Measurements from ENCODE around the gene CLCN2. TPM values are rescaled to one million over a fixed set of nuclear protein-coding genes. Genes with fewer than 3 reads are reported as not detected.
"Not testable (repeated sequence)": the region's sequence is repeated elsewhere in the genome, so short reads cannot be mapped to it uniquely, and the experiment has no call there.

The CLCN2 gene
- total RNA-seq, 1 experiment from 2014 or later: 13.0 TPM

DNA sequence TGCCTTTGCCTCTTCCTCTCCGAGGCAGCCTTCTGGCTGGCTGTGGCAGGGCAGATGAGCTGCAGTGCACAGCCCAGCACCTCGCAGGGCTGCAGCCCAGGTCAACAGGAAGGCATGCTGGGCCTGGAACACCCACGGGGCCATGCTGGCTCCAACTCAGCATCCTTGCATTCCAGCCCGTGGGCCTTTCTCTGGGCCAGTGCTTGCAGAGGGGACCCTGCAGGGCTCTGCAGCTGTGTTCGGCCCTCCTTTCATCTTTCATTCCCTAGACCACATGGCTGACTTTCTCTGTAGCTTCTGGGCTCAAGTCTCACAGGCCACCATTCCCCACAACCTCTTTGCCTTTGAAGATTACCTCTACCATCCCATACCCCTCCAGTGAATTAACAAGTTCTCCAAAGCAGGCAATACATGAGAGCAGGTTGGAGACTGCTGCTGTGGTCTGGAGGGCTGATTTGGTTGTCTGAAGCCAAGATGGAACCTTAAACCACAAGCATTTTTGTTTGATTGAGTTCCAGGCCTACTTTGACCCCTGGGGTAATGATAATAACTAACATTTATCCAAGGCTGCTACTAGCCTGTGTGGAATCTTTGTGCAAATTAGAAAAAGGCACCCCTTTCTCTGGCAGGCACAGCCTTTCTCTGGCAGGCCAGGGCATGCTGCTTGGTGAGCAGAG is 18.1 kb downstream of the CLCN2 start:
- POLR2A ChIA-PET (ENCODE audit: unreplicated experiment): no interaction called here
- H3K9ac ChIP-seq (ENCODE audit: low read length): no peak overlapping the region
- H3K27ac ChIP-seq (ENCODE audit: low read length): no peak overlapping the region
- H2AFZ ChIP-seq (ENCODE audit: low read length): no peak overlapping the region
- no peaks in the 10 kb centered on the region for H3K9me2 ChIP-seq (replicated peaks; ENCODE audit: low read length)
- no TSS peak for BruUV-seq (replicated peaks)
- intact Hi-C loops (cut with micrococcal nuclease): no loop called here
- no peak for DNase-seq
- H3K27me3 ChIP-seq (ENCODE audit: low read length): no peaks in the 10 kb centered on the region
- H3K4me2 ChIP-seq (ENCODE audit: low read length): no peak overlapping the region
- H3K4me3 ChIP-seq (ENCODE audit: low read length): no peak overlapping the region
- CTCF ChIA-PET: no interaction called here
- H3K9me3 ChIP-seq (ENCODE audit: low read length): no peaks in the 10 kb centered on the region
- H3K4me1 ChIP-seq (ENCODE audit: insufficient read depth, low read length): peaks cover 3% of the 10 kb centered on the region; the same call in 1 of the 2 replicates
- no peak for ATAC-seq
- H4K20me1 ChIP-seq (ENCODE audit: low read length): no peaks in the 10 kb centered on the region
- TF ChIP-seq, protein P1, sequence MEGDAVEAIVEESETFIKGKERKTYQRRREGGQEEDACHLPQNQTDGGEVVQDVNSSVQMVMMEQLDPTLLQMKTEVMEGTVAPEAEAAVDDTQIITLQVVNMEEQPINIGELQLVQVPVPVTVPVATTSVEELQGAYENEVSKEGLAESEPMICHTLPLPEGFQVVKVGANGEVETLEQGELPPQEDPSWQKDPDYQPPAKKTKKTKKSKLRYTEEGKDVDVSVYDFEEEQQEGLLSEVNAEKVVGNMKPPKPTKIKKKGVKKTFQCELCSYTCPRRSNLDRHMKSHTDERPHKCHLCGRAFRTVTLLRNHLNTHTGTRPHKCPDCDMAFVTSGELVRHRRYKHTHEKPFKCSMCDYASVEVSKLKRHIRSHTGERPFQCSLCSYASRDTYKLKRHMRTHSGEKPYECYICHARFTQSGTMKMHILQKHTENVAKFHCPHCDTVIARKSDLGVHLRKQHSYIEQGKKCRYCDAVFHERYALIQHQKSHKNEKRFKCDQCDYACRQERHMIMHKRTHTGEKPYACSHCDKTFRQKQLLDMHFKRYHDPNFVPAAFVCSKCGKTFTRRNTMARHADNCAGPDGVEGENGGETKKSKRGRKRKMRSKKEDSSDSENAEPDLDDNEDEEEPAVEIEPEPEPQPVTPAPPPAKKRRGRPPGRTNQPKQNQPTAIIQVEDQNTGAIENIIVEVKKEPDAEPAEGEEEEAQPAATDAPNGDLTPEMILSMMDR (conservative IDR thresholded peaks at IDR 0.05; ENCODE audit: low read depth, low read length): no peak
- no peak for TF ChIP-seq EZH2phosphoT487 (IDR thresholded peaks at IDR 0.05; ENCODE audit: borderline replicate concordance, low read length)
- TF ChIP-seq EZH2 (IDR thresholded peaks at IDR 0.05; ENCODE audit: low read length, unreplicated experiment): no peak
- no peaks in the 10 kb centered on the region for H3K36me3 ChIP-seq (ENCODE audit: low read depth, low read length)
- peaks cover 1% of the 10 kb centered on the region; the same call in 1 of the 2 replicates for H3K79me2 ChIP-seq (ENCODE audit: low read length)
- H3F3A ChIP-seq (ENCODE audit: low read length, unreplicated experiment): no peaks in the 10 kb centered on the region

- BruUV-seq (replicated peaks): no TSS peak
- Histone ChIP-seq H3K9me2 (replicated peaks; ENCODE audit: low read length) (no peaks in the 10 kb centered on the region), H3K4me3 (ENCODE audit: low read length) (no peak overlapping the region), H3K9ac (ENCODE audit: low read length) (no peak overlapping the region), H3K9me3 (ENCODE audit: low read length) (no peaks in the 10 kb centered on the region), H3K4me1 (ENCODE audit: insufficient read depth, low read length) (peaks cover 11% of the 10 kb centered on the region), H3K27ac (ENCODE audit: low read length) (no peak overlapping the region), H3K36me3 (ENCODE audit: low read depth, low read length) (no peaks in the 10 kb centered on the region), H4K20me1 (ENCODE audit: low read length) (no peaks in the 10 kb centered on the region), H3F3A (ENCODE audit: low read length, unreplicated experiment) (no peaks in the 10 kb centered on the region), H3K79me2 (ENCODE audit: low read length) (peaks cover 15% of the 10 kb centered on the region), H2AFZ (ENCODE audit: low read length) (no peak overlapping the region), H3K27me3 (ENCODE audit: low read length) (no peaks in the 10 kb centered on the region), H3K4me2 (ENCODE audit: low read length) (no peak overlapping the region)
- DNase-seq: peak; percentile 25
- ATAC-seq: no peak
- intact Hi-C loops (cut with micrococcal nuclease): no loop called here
- ChIA-PET CTCF (no interaction called here), POLR2A (ENCODE audit: unreplicated experiment) (interaction anchor here (0.6 kb wide), 1 partner anchor 22 kb away, joined by 8 read pairs; no protein-coding TSS in a partner anchor)
- TF ChIP-seq, protein P1 (conservative IDR thresholded peaks at IDR 0.05; ENCODE audit: low read depth, low read length): no peak
- TF ChIP-seq EZH2 (IDR thresholded peaks at IDR 0.05; ENCODE audit: low read length, unreplicated experiment) (no peak), EZH2phosphoT487 (IDR thresholded peaks at IDR 0.05; ENCODE audit: borderline replicate concordance, low read length) (no peak)
Measured at GRCh38 chr3:184341925-184342324, 19.5 kb downstream of the CLCN2 start.

- H3K9me3 ChIP-seq (ENCODE audit: low read length); POLR2A ChIA-PET (ENCODE audit: unreplicated experiment); H3K9ac ChIP-seq (ENCODE audit: low read length); DNase-seq; H3K4me2 ChIP-seq (ENCODE audit: low read length); H2AFZ ChIP-seq (ENCODE audit: low read length); H3K27ac ChIP-seq (ENCODE audit: low read length); H3F3A ChIP-seq (ENCODE audit: low read length, unreplicated experiment); H4K20me1 ChIP-seq (ENCODE audit: low read length); ATAC-seq; BruUV-seq (replicated peaks); H3K9me2 ChIP-seq (replicated peaks; ENCODE audit: low read length); H3K36me3 ChIP-seq (ENCODE audit: low read depth, low read length); CTCF ChIA-PET; H3K27me3 ChIP-seq (ENCODE audit: low read length); H3K4me3 ChIP-seq (ENCODE audit: low read length); intact Hi-C loops (cut with micrococcal nuclease): not testable (repeated sequence)
- Histone ChIP-seq H3K79me2 (ENCODE audit: low read length) (peaks cover 23% of the 10 kb centered on the region), H3K4me1 (ENCODE audit: insufficient read depth, low read length) (peaks cover 27% of the 10 kb centered on the region)
Measured at GRCh38 chr3:184339451-184340135, 21.8 kb downstream of the CLCN2 start.

All from PC-3 (cell line).